Endothelial cell of hepatic sinusoid (primary cell): ENCODE results near the gene TUBB3.
"Not testable (repeated sequence)": the region's sequence is repeated elsewhere in the genome, so short reads cannot be mapped to it uniquely, and the experiment has no call there.

Source experiments
- in situ Hi-C: cut with HindIII; loops from 2 replicates; pipeline ENCODE4 v1.10.0; 2017; ENCODE audit warnings: low sequenced_read_pairs

Gene TUBB3

GRCh38 chr16:89922884-89923639 is at the start of gene TUBB3:
Gene TUBB3, plus strand, starts transcription at chr16:89923342. Its CDS starts 60 bp downstream, at chr16:89923402.
- in situ Hi-C loops: loop anchor here (10.0 kb wide), 1 partner anchor 62 kb away; no protein-coding TSS in a partner anchor

GRCh38 chr16:89873972-89874689 is 49.0 kb upstream of the TUBB3 start:
- in situ Hi-C loops: no loop called here

- in situ Hi-C loops: not testable (repeated sequence)
Observed at GRCh38 chr16:89879123-89879522, 44.0 kb upstream of the TUBB3 start.

DNA sequence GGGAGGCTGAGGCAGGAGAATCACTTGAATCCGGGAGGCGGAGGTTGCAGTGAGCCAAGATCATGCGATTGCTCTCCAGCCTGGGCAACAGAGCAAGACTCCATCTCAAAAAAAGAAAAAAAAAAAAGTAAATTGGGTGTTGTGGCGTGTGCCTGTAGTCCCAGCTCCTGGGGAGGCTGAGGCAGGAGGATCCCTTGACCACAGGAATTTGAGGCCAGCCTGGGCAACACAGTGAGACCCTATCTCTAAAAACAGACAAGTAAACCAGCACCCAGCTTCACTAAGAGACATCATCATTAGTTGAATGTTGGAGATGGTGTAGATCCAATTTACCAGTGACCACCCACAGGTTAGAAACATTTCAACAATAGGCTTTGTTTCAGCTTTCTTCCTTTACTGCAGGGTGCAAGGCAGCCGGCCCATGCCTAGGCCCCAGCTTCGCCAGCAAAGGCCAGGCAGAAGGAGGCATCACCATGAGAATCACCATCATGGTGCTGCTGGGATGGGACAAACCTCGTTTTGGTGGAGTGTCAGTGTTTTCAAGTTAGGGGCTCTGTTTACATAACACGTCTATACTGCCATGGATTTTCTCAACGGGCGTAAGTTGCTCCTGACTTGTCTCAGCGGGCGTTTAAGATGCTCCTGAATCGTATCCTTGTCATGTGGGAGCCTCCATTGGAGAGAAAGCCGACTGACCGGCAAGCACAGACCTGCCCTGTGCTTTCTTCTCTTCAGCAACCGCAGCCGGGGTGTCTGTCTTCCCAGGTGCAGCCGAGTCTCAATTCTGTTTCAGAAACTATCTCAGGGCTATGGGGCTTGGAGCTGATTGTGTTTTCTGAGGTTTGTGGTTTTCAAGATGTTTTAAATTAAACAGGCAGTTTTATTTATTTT is 42.4 kb upstream of the TUBB3 start:
- in situ Hi-C loops: no loop called here

DNA sequence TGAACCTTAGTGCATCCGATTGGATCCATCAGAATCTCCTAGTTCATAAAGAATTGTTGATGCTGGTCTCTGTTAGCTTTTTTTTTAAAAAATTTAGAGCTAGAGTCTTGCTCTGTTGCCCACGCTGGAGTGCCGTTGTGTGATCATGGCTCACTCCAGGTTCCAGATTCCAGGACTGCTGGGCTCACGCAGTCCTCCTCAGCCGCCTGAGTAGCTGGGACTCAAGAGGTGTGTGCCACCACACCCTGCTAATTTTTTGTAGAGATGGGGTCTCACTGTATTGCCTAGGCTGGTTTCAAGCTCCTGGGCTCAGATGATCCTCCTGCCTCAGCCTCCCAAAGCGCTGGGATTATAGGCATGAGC is 41.8 kb upstream of the TUBB3 start:
- in situ Hi-C loops: no loop called here

GRCh38 chr16:89883346-89884040 is 39.6 kb upstream of the TUBB3 start:
- in situ Hi-C loops: no loop called here

GRCh38 chr16:89884041-89884421 is 39.1 kb upstream of the TUBB3 start:
- in situ Hi-C loops: no loop called here

- in situ Hi-C loops: no loop called here
Observed at GRCh38 chr16:89887243-89887642, 35.9 kb upstream of the TUBB3 start.

GRCh38 chr16:89890200-89890599 is 32.9 kb upstream of the TUBB3 start:
- in situ Hi-C loops: no loop called here

DNA sequence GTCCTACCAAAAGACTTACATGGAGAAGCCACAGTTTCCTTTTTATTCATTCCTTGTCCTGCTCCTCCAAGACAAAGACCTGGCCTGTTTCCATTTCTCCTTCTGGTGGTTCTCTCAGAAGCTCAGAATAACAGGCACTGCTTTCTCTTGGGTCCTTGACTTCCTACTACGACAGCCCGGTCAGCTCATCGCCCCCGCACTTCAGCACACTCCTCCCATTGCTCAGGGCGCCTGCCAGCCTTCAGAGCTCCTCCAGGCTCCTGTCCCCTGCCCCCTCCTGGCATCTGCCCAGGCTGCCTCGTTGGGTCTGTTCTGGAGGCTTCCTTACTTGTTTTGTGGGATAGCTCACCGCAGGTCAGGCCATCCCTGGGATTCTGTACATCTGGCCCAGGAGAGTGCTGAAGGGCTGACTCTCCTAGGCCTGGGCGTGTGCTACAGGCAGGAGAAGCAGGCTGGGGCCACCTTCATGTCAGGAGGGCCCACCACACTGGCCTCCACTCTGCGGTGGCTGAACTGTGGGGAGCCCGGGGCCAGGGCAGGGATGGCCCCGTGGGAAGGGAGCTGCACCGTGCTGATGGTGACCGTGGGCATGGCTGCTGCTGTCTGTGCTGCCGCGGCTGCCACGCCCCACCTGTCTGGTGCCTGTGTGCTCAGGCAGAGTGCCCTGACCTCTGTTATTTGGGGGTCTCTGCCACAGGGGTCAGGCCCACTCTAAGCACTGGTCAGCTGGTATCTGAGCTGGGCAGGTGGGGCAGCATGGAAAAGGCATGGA is 32.1 kb upstream of the TUBB3 start:
- in situ Hi-C loops: no loop called here

- in situ Hi-C loops: no loop called here
Observed at GRCh38 chr16:89892055-89892630, 31.0 kb upstream of the TUBB3 start.

GRCh38 chr16:89892635-89893034 is 30.5 kb upstream of the TUBB3 start:
- in situ Hi-C loops: no loop called here

- in situ Hi-C loops: no loop called here
Observed at GRCh38 chr16:89893642-89894548, 29.2 kb upstream of the TUBB3 start.

- in situ Hi-C loops: no loop called here
Observed at GRCh38 chr16:89895482-89896250, 27.5 kb upstream of the TUBB3 start.

DNA sequence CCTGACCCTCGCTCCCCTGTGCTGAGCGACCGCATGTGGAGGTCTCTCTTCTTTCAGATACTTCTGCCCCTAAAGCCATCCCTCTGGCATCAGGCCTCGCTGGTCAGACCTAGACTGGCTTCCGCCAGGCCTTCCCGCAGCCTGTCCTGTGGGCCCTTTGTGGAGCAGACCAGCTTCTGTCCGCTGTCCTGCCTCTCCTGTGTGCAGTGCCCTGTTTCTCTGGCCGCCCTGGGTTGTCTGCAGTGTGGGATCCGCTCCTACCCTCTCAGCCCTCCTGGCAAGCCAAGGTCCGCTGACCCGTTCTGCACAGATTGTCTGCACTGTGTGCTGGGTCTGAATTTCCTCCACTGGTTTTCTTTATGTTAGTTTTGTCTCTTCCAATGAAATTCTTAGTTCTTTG is 25.9 kb upstream of the TUBB3 start:
- in situ Hi-C loops: no loop called here

DNA sequence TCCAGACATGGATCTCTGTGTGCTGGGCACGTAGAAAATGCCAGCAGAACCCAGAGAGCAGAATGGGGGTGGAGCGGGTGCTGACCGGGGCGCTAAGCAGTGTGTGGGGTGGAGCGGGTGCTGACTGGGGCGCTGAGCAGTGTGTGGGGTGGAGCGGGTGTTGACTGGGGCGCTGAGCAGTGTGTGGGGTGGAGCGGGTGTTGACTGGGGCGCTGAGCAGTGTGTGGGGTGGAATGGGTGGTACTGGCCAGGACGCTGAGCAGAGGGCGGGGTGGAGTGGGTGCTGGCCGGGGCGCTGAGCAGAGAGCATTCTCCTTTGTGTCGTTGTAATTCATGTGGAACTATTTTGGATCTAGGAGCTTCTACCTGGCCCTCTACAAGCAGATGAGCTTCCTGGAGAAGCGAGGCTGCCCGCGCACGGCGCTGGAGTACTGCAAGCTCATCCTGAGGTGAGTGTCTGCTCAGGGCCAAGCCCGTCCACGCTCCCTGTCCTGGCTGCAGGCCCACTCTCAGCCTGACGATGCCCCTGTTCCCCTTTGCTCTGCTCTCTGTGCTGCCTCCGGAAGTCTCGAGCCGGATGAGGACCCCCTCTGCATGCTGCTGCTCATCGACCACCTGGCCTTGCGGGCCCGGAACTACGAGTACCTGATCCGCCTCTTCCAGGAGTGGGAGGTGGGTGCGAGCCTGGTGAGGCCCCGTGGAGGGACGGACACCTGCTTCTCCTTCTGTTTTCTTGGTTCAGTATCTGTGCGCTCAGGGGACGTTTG is 24.8 kb upstream of the TUBB3 start:
- in situ Hi-C loops: no loop called here

GRCh38 chr16:89899879-89900481 is 23.2 kb upstream of the TUBB3 start:
- in situ Hi-C loops: no loop called here
